Midbrain (tissue), 1 donor: Measurements from ENCODE around the gene LHPP.
A peak's percentile ranks its signal among the peaks of the same experiment; 100 is the strongest.

ENCODE experiments used
- DNase-seq: peaks from one replicate; lab custom pipeline; 2025; lab: John Stamatoyannopoulos, UW

The LHPP gene

GRCh38 chr10:124557648-124558338, 96.2 kb downstream of the LHPP start:
- DNase-seq = peak; percentile 25

GRCh38 chr10:124558339-124559321, 97.0 kb downstream of the LHPP start:
- DNase-seq = no peak

GRCh38 chr10:124559372-124560132, 97.9 kb downstream of the LHPP start:
- DNase-seq = no peak

GRCh38 chr10:124560377-124561105, 98.9 kb downstream of the LHPP start:
- peak; percentile 55 for DNase-seq

GRCh38 chr10:124561206-124561605, 99.6 kb downstream of the LHPP start:
- DNase-seq = no peak

GRCh38 chr10:124562425-124563060, 100.9 kb downstream of the LHPP start:
- DNase-seq = no peak

- no peak for DNase-seq
Measured at GRCh38 chr10:124563320-124564040, 101.9 kb downstream of the LHPP start.

GRCh38 chr10:124564881-124565280, 103.3 kb downstream of the LHPP start:
- DNase-seq = no peak

GRCh38 chr10:124565565-124566221, 104.1 kb downstream of the LHPP start:
- DNase-seq = no peak

GRCh38 chr10:124566222-124566888, 104.7 kb downstream of the LHPP start:
- no peak for DNase-seq

GRCh38 chr10:124566981-124567835, 105.6 kb downstream of the LHPP start:
- peak; percentile 29 for DNase-seq

GRCh38 chr10:124568339-124568738, 106.7 kb downstream of the LHPP start:
- DNase-seq = no peak

GRCh38 chr10:124568848-124569622, 107.4 kb downstream of the LHPP start:
- DNase-seq = no peak

- DNase-seq = no peak
Measured at GRCh38 chr10:124569623-124570470, 108.2 kb downstream of the LHPP start.

- DNase-seq = no peak
Measured at GRCh38 chr10:124570646-124571045, 109.0 kb downstream of the LHPP start.

GRCh38 chr10:124572751-124573150, 111.1 kb downstream of the LHPP start:
- no peak for DNase-seq
